UCSD-AML1 (cell line): Measurements from ENCODE around the gene ICE2.

Experiments
- DNase-seq: peaks from one replicate; lab custom pipeline; 2025; ENCODE audit not compliant: unreplicated experiment; lab: John Stamatoyannopoulos, UW

Gene ICE2

GRCh38 chr15:60494108-60494507, 15.2 kb upstream of the ICE2 start:
- DNase-seq, result no peak

GRCh38 chr15:60493166-60493565, 14.2 kb upstream of the ICE2 start:
- no peak for DNase-seq

GRCh38 chr15:60486742-60487141, 7.8 kb upstream of the ICE2 start:
- no peak for DNase-seq

GRCh38 chr15:60485365-60486055, 6.6 kb upstream of the ICE2 start:
- no peak for DNase-seq

GRCh38 chr15:60483042-60483441, 4.1 kb upstream of the ICE2 start:
- no peak for DNase-seq

- no peak for DNase-seq
These were observed 1.9 kb upstream of the ICE2 start for GRCh38 chr15:60480888-60481287.

- DNase-seq, result no peak
These were observed 1.2 kb upstream of the ICE2 start for GRCh38 chr15:60480149-60480548.

GRCh38 chr15:60479361-60480110, 594 bp upstream of the ICE2 start:
- no peak for DNase-seq

- DNase-seq, result peak; percentile 20
These were observed 901 bp downstream of the ICE2 start for GRCh38 chr15:60477916-60478565.

GRCh38 chr15:60477164-60477563, 1.8 kb downstream of the ICE2 start:
- no peak for DNase-seq

- DNase-seq, result no peak
These were observed 2.2 kb downstream of the ICE2 start for GRCh38 chr15:60476713-60477112.

- no peak for DNase-seq
These were observed 5.8 kb downstream of the ICE2 start for GRCh38 chr15:60473135-60473534.

- DNase-seq, result no peak
These were observed 7.6 kb downstream of the ICE2 start for GRCh38 chr15:60471314-60471713.

GRCh38 chr15:60469893-60470641, 8.9 kb downstream of the ICE2 start:
- DNase-seq, result no peak

GRCh38 chr15:60464836-60465630, 13.9 kb downstream of the ICE2 start:
- DNase-seq, result no peak

GRCh38 chr15:60462027-60462426, 16.9 kb downstream of the ICE2 start:
- DNase-seq, result no peak

GRCh38 chr15:60460931-60461330, 18.0 kb downstream of the ICE2 start:
- no peak for DNase-seq

- no peak for DNase-seq
These were observed 20.2 kb downstream of the ICE2 start for GRCh38 chr15:60458721-60459120.

- DNase-seq, result no peak
These were observed 21.0 kb downstream of the ICE2 start for GRCh38 chr15:60457985-60458384.

- no peak for DNase-seq
These were observed 24.1 kb downstream of the ICE2 start for GRCh38 chr15:60454824-60455223.
